HepG2 (cell line): ENCODE measurements around the gene TUBB. TPM values are rescaled to one million over a fixed set of nuclear protein-coding genes. Genes with fewer than 3 reads are reported as not detected.

Experiments
- ATAC-seq: fragments of 200-7000 bp; cut with Tn5 transposase; 3 replicates; pipeline ENCODE4 v1.9.1; 2020; ENCODE audit warnings: mild to moderate bottlenecking, moderate library complexity
- BruUV-seq: library from RNA; stranded (reverse); fragments of 400-500 nt; replicated peaks from 2 replicates; lab custom pipeline; 2021; lab: Mats Ljungman, UMichigan
- CTCF ChIA-PET: fragments of 300-600 bp; formaldehyde crosslinking; extraction: SDS; loops from one replicate; lab custom pipeline; 2021; ENCODE audit warnings: low total read pairs, inconsistent platforms, low intra/inter-chr PET ratio; lab: Yijun Ruan, JAX
- POLR2A ChIA-PET: fragments of 350-600 bp; sonication (Branson Sonifier 250); formaldehyde crosslinking; loops from one replicate; lab custom pipeline; 2020; ENCODE audit warnings: antibody characterized with exemption, inconsistent platforms; lab: Yijun Ruan, JAX
- DNase-seq: peaks from one replicate; pipeline ENCODE4 v3.0.0-alpha.2; 2015; ENCODE audit warnings: low spot score
- FAIRE-seq: peaks from 3 replicates; lab custom pipeline; 2011; peaks lifted over from hg19 to GRCh38; lab: Jason Lieb, UNC
- H2AFZ ChIP-seq: one replicate; pipeline ENCODE4 v1.6.1; 2011; ENCODE audit warnings: low read length, inconsistent platforms
- H3K27ac ChIP-seq: fragments of 300-600 bp; 3 replicates; pipeline ENCODE4 v1.8.0; 2011; ENCODE audit warnings: mixed run types, mild to moderate bottlenecking, mixed read lengths, low read length, inconsistent platforms; ENCODE audit not compliant: insufficient read depth; ENCODE audit errors: extremely low read length
- H3K27me3 ChIP-seq, 2 experiments: fragments of 200-600 bp in 1 of 2; 2 replicates in 1 of 2; 3 replicates in 1 of 2; pipeline versions ENCODE4 v1.6.0 to v1.8.0; 2011; ENCODE audit warnings: low read length in 2 of 2, mild to moderate bottlenecking in 2 of 2, moderate library complexity in 2 of 2, inconsistent platforms in 1 of 2; ENCODE audit not compliant: insufficient read depth in 2 of 2, control insufficient read depth in 1 of 2
- H3K36me3 ChIP-seq, 2 experiments: fragments of 200-600 bp in 1 of 2; replicated peaks in 1 of 2; 2 replicates in 1 of 2; 3 replicates in 1 of 2; pipeline versions ENCODE4 v1.5.1 to v1.8.0; 2011; ENCODE audit warnings: low read length in 2 of 2, inconsistent platforms in 1 of 2; ENCODE audit not compliant: insufficient read depth in 2 of 2, control insufficient read depth in 1 of 2
- H3K4me1 ChIP-seq: 2 replicates; pipeline ENCODE4 v1.5.1; 2012; ENCODE audit warnings: low read length, inconsistent platforms; ENCODE audit not compliant: insufficient read depth
- H3K4me2 ChIP-seq: 2 replicates; pipeline ENCODE4 v1.6.0; 2011; ENCODE audit warnings: low read depth, low read length, inconsistent platforms
- H3K4me3 ChIP-seq, 3 experiments: fragments of 200-600 bp in 1 of 3; sonication (generic), shearing (Covaris generic) in 1 of 3; replicated peaks in 1 of 3; 2 replicates each; pipeline ENCODE4 v1.5.1; 2011 to 2016; ENCODE audit warnings: low read length in 3 of 3, inconsistent platforms in 2 of 3, low read depth in 2 of 3, mild to moderate bottlenecking in 2 of 3, control low read depth in 1 of 3, mixed read lengths in 1 of 3; ENCODE audit not compliant: insufficient read depth in 1 of 3
- H3K79me2 ChIP-seq: one replicate; pipeline ENCODE4 v1.6.1; 2011; ENCODE audit warnings: low read length, inconsistent platforms; ENCODE audit not compliant: insufficient read depth
- H3K9ac ChIP-seq: 2 replicates; pipeline ENCODE4 v1.6.0; 2011; ENCODE audit warnings: mild to moderate bottlenecking, low read depth, low read length, inconsistent platforms; ENCODE audit not compliant: insufficient read depth
- H3K9me3 ChIP-seq: 2 replicates; pipeline ENCODE4 v1.5.1; 2012; ENCODE audit warnings: mild to moderate bottlenecking, low read length
- H4K20me1 ChIP-seq: 2 replicates; pipeline ENCODE4 v1.6.0; 2011; ENCODE audit warnings: inconsistent platforms, mild to moderate bottlenecking, low read length, moderate library complexity; ENCODE audit not compliant: insufficient read depth
- HNF4G ChIP-seq, 2 experiments: sonication (generic) in 1 of 2; formaldehyde crosslinking in 1 of 2; IDR thresholded peaks; 2 replicates each; pipeline versions ENCODE4 v1.4.0 to v1.6.1; 2011 to 2020; ENCODE audit warnings: borderline replicate concordance in 2 of 2, low read depth in 2 of 2, mild to moderate bottlenecking in 2 of 2, low read length in 1 of 2, missing genetic modification reagents in 1 of 2, moderate library complexity in 1 of 2
- NAIF1 ChIP-seq: sonication (generic); formaldehyde crosslinking; IDR thresholded peaks from 2 replicates; pipeline ENCODE4 v1.5.0; 2020; ENCODE audit warnings: mild to moderate bottlenecking, missing genetic modification reagents, borderline replicate concordance
- ZNF431 ChIP-seq: sonication (generic); formaldehyde crosslinking; IDR thresholded peaks from 2 replicates; pipeline ENCODE4 v1.9.0; 2022; ENCODE audit warnings: missing genetic modification reagents, low read depth, mild to moderate bottlenecking, borderline replicate concordance
- ZNF788 ChIP-seq: sonication (generic); formaldehyde crosslinking; IDR thresholded peaks from 2 replicates; pipeline ENCODE4 v1.5.0; 2020; ENCODE audit warnings: mild to moderate bottlenecking, missing genetic modification reagents, borderline replicate concordance
- WGBS: methylation state at CpG from one replicate; pipeline ENCODE4 v1.1.6; 2017; ENCODE audit warnings: low lambda C conversion rate; 5-methylcytosine and 5-hydroxymethylcytosine counted together
- in situ Hi-C: cut with HindIII; loops from 2 replicates; pipeline ENCODE4 v1.10.0; 2017; ENCODE audit warnings: low pct_unique_long_range_greater_than_20kb; ENCODE audit not compliant: extremely low pct_ligation_motif_present
- intact Hi-C: fragments of 100-400 bp; cut with micrococcal nuclease; formaldehyde crosslinking; loops from one replicate; pipeline ENCODE4 v1.10.0; 2022; ENCODE audit not compliant: unreplicated experiment
- polyA plus RNA-seq, 8 experiments: library from polyadenylated mRNA; depleted of rRNA in 3 of 8; stranded (reverse) in 7 of 8; unstranded in 1 of 8; fragments of >200 nt; fragmentation: Illumina TruSeq in 4 of 8; extraction: Trizol in 4 of 8; gene quantifications; 2 replicates each; pipeline versions ENCODE4 v1.2.1 to v1.2.3, GENCODE V29; 2011 to 2016; ENCODE audit warnings: low read depth in 4 of 8, missing spikeins in 1 of 8, mixed read lengths in 1 of 8; ENCODE audit not compliant: insufficient read depth in 1 of 8
- total RNA-seq, 5 experiments: library from RNA; depleted of rRNA; stranded (reverse); fragments of >200 nt; fragmentation: Illumina TruSeq; extraction: Trizol; gene quantifications; 2 replicates each; pipeline ENCODE4 v1.2.3, GENCODE V29; 2016; ENCODE audit warnings: low read depth in 1 of 5
- TF ChIP-seq, protein P1 (sequence below): sonication (generic); formaldehyde crosslinking; IDR thresholded peaks from 2 replicates; pipeline ENCODE4 v1.9.0; 2022; ENCODE audit warnings: low read depth, missing genetic modification reagents

TUBB gene
- total and polyA plus RNA-seq, 2 of the 13 experiments (the other 11 are each of a cell fraction or from before 2014, with no cell fraction given) = 911 to 1,163 TPM

DNA sequence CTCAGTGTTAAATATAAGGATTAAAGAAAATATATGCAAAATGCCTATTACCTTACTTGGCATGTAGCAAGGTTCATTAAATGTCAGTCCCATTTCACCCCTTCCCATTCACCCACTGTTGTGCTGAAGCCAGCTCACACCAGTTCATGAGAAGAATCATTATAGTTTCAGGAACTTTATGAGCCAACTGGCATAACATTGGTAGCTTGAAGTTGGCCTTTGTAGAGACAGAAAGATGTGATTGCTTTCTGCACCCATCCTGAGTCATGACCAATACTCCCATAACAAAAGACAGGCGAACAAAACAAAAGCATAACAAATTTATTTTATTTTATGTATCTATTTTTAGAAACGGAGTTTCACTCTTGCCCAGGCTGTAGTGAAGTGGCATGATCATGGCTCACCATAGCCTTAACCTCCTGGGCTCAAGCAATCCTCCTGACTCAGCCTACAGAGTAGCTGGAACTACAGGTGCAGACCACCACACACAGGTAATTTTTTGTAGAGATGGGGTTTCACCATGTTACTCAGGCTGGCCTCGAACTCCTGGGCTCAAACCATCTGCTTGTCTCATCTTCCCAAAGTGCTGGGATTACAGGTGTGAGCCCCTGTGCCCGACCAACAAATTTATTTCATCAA lies 41.8 kb downstream of the TUBB start:
- 96% methylated on average over 4 of the region's 4 CpGs for WGBS
- Histone ChIP-seq H3K27me3 (no peaks in the 10 kb centered on the region), H3K9ac (no peak overlapping the region), H3K4me2 (no peak overlapping the region), H3K4me3 (no peak overlapping the region), H2AFZ (no peak overlapping the region), H3K9me3 (no peaks in the 10 kb centered on the region), H3K4me1 (peaks cover 98% of the 10 kb centered on the region), H3K27ac (peak overlapping the region; percentile 98), H3K79me2 (no peaks in the 10 kb centered on the region), H3K36me3 (no peaks in the 10 kb centered on the region), H4K20me1 (no peaks in the 10 kb centered on the region)
- in situ Hi-C loops (no loop called here), intact Hi-C loops (no loop called here)
- FAIRE-seq (no peak), DNase-seq (no peak), ATAC-seq (no peak)
- POLR2A ChIA-PET = interaction anchor here (0.8 to 1.9 kb wide), 5 partner anchors 8 to 61 kb away, joined by 3 to 10 read pairs (median 6); partner anchors contain the start of gene IER3
- no peak for TF ChIP-seq ZNF431 (CRISPR knock-in tag)
- TF ChIP-seq HNF4G (IDR thresholded peaks at IDR 0.05; ENCODE audit: borderline replicate concordance, low read depth, low read length) = no peak
- TF ChIP-seq HNF4G (CRISPR knock-in tag; IDR thresholded peaks at IDR 0.05; ENCODE audit: borderline replicate concordance, low read depth) = no peak
- TF ChIP-seq, protein P1, sequence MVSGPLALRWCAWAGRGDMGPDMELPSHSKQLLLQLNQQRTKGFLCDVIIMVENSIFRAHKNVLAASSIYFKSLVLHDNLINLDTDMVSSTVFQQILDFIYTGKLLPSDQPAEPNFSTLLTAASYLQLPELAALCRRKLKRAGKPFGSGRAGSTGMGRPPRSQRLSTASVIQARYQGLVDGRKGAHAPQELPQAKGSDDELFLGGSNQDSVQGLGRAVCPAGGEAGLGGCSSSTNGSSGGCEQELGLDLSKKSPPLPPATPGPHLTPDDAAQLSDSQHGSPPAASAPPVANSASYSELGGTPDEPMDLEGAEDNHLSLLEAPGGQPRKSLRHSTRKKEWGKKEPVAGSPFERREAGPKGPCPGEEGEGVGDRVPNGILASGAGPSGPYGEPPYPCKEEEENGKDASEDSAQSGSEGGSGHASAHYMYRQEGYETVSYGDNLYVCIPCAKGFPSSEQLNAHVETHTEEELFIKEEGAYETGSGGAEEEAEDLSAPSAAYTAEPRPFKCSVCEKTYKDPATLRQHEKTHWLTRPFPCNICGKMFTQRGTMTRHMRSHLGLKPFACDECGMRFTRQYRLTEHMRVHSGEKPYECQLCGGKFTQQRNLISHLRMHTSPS (CRISPR knock-in tag) = 0 out of 2 replicates have a peak, but pooled peaks have one; percentile 32
- peak; percentile 18; the same call in 1 of the 2 replicates for TF ChIP-seq ZNF788 (CRISPR knock-in tag)
- TF ChIP-seq NAIF1 (CRISPR knock-in tag) = no peak
- CTCF ChIA-PET = no interaction called here
- no TSS peak for BruUV-seq
